22Rv1 (cell line): ENCODE measurements around the gene TDG.

Source experiments
- ZFX ChIP-seq: fragments of 450-650 bp; IDR thresholded peaks from 2 replicates; pipeline ENCODE4 v1.6.1; 2017; ENCODE audit warnings: antibody characterized with exemption, borderline replicate concordance
- TF ChIP-seq, protein P1 (sequence below): fragments of 450-650 bp; IDR thresholded peaks from 2 replicates; pipeline ENCODE4 v1.5.1; 2017; ENCODE audit warnings: mild to moderate bottlenecking

DNA sequence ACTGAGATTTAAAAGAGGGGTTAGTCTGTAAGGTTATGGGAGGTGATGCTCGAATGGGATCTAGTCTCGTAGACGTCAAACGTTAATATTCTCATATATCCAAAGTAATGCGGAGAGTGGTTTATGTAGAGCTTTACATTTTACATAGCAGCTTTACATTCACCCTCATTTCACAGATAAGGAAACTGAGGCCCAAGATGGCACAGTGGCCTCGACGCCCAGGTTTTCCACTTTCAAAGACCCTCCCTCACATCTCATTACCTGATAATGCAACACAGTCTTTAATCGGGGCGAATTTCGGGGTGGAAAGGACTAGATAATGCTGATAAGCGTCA is 450 bp upstream of the TDG start:
- TF ChIP-seq, protein P1, sequence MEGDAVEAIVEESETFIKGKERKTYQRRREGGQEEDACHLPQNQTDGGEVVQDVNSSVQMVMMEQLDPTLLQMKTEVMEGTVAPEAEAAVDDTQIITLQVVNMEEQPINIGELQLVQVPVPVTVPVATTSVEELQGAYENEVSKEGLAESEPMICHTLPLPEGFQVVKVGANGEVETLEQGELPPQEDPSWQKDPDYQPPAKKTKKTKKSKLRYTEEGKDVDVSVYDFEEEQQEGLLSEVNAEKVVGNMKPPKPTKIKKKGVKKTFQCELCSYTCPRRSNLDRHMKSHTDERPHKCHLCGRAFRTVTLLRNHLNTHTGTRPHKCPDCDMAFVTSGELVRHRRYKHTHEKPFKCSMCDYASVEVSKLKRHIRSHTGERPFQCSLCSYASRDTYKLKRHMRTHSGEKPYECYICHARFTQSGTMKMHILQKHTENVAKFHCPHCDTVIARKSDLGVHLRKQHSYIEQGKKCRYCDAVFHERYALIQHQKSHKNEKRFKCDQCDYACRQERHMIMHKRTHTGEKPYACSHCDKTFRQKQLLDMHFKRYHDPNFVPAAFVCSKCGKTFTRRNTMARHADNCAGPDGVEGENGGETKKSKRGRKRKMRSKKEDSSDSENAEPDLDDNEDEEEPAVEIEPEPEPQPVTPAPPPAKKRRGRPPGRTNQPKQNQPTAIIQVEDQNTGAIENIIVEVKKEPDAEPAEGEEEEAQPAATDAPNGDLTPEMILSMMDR = no peak
- no peak for TF ChIP-seq ZFX
